ENCODE results near the gene CENPP.

Gene CENPP

DNA sequence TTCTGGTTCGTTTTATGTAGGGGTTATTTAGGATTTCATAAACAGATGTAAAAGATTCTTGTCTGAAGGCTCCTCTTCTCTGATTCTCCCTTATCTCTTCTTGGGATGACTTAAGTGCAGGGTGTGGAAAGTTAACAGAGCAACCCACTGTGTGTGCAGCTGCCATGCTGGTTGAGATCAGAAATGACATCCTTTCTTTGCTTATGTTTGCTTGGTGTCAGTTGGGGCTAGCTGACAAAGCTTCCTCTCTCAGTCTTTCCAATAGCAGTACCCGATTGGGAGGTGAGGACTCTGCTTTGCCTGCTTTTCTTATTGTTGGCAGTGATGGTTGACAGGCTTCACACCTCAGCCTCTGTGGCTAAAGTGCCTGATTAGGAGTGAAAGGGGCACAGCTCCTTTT, 52.1 kb downstream of the CENPP start:
- Histone ChIP-seq H3K4me2 (ENCODE audit: low read depth, low read length, poor library complexity, severe bottlenecking) (no peak overlapping the region), H3K9me3 (ENCODE audit: insufficient read depth, low read length) (no peaks in the 10 kb centered on the region), H2AFZ (ENCODE audit: low read depth, low read length, severe bottlenecking) (no peak overlapping the region), H3K4me3 (ENCODE audit: insufficient read depth, low read length, poor library complexity, severe bottlenecking) (no peak overlapping the region), H3K79me2 (ENCODE audit: insufficient read depth, low read length) (peaks cover 18% of the 10 kb centered on the region), H3K9ac (ENCODE audit: low read length) (no peak overlapping the region), H3K36me3 (ENCODE audit: low read length) (peaks cover 5% of the 10 kb centered on the region; the same call in 1 of the 2 replicates), H3F3A (ENCODE audit: insufficient read depth) (no peaks in the 10 kb centered on the region), H4K20me1 (ENCODE audit: low read depth, low read length) (no peaks in the 10 kb centered on the region), H3K27me3 (ENCODE audit: low read length) (no peaks in the 10 kb centered on the region), H3K9me2 (replicated peaks; ENCODE audit: insufficient read depth, low read length) (no peaks in the 10 kb centered on the region), H3K27ac (ENCODE audit: low read depth, low read length) (no peak overlapping the region)
- TF ChIP-seq, protein P1, sequence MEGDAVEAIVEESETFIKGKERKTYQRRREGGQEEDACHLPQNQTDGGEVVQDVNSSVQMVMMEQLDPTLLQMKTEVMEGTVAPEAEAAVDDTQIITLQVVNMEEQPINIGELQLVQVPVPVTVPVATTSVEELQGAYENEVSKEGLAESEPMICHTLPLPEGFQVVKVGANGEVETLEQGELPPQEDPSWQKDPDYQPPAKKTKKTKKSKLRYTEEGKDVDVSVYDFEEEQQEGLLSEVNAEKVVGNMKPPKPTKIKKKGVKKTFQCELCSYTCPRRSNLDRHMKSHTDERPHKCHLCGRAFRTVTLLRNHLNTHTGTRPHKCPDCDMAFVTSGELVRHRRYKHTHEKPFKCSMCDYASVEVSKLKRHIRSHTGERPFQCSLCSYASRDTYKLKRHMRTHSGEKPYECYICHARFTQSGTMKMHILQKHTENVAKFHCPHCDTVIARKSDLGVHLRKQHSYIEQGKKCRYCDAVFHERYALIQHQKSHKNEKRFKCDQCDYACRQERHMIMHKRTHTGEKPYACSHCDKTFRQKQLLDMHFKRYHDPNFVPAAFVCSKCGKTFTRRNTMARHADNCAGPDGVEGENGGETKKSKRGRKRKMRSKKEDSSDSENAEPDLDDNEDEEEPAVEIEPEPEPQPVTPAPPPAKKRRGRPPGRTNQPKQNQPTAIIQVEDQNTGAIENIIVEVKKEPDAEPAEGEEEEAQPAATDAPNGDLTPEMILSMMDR (IDR thresholded peaks at IDR 0.05; ENCODE audit: insufficient read depth, low read length, poor library complexity, severe bottlenecking) = no peak
- TF ChIP-seq EZH2phosphoT487 (conservative IDR thresholded peaks at IDR 0.05; ENCODE audit: low read length) = no peak

DNA sequence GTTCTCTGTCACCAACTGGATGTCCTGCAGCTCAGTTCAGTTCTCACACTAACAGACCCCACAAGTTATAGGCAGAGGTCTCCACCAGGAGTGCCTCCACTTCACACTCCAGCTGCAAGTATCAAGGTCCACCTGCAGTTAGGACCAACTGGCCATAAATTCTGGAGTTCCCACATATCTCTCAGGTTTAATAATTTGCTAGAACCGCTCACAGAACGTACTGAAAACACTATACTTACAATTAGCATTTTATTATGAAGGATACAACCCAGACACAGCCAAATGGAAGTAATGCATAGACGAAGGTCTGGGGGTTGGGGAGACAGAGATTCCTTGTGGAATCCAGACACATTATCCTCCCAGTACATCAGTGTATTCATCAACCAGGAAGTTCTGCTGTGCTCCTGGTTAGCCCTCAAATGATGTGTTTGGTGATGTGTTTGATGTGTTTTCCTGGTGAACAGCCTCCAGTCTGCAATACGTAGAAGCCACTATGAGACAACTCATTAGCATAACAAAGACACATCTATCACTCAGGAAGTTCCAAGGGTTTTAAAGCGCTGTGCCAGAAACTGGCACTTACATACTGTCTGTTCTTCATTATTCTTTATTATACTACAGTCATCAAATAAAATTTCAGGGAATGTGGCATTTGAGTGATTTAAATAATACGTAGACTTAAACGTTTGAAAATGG, 53.3 kb downstream of the CENPP start:
- H3K4me3 ChIP-seq (ENCODE audit: insufficient read depth, low read length, poor library complexity, severe bottlenecking) = no peak overlapping the region
- no peaks in the 10 kb centered on the region for H3K27me3 ChIP-seq (ENCODE audit: low read length)
- TF ChIP-seq, protein P1 (IDR thresholded peaks at IDR 0.05; ENCODE audit: insufficient read depth, low read length, poor library complexity, severe bottlenecking) = no peak
- TF ChIP-seq EZH2phosphoT487 (conservative IDR thresholded peaks at IDR 0.05; ENCODE audit: low read length) = no peak
- peaks cover 14% of the 10 kb centered on the region; the same call in 1 of the 2 replicates for H3K79me2 ChIP-seq (ENCODE audit: insufficient read depth, low read length)
- H3K9ac ChIP-seq (ENCODE audit: low read length) = no peak overlapping the region
- peaks cover 9% of the 10 kb centered on the region; the same call in 1 of the 2 replicates for H3K36me3 ChIP-seq (ENCODE audit: low read length)
- H3K4me2 ChIP-seq (ENCODE audit: low read depth, low read length, poor library complexity, severe bottlenecking) = no peak overlapping the region
- peaks cover 3% of the 10 kb centered on the region; the same call in 1 of the 2 replicates for H4K20me1 ChIP-seq (ENCODE audit: low read depth, low read length)
- no peaks in the 10 kb centered on the region for H3K9me3 ChIP-seq (ENCODE audit: insufficient read depth, low read length)
- H3K27ac ChIP-seq (ENCODE audit: low read depth, low read length) = no peak overlapping the region
- no peaks in the 10 kb centered on the region for H3F3A ChIP-seq (ENCODE audit: insufficient read depth)
- H2AFZ ChIP-seq (ENCODE audit: low read depth, low read length, severe bottlenecking) = no peak overlapping the region
- H3K9me2 ChIP-seq (replicated peaks; ENCODE audit: insufficient read depth, low read length) = no peaks in the 10 kb centered on the region

DNA sequence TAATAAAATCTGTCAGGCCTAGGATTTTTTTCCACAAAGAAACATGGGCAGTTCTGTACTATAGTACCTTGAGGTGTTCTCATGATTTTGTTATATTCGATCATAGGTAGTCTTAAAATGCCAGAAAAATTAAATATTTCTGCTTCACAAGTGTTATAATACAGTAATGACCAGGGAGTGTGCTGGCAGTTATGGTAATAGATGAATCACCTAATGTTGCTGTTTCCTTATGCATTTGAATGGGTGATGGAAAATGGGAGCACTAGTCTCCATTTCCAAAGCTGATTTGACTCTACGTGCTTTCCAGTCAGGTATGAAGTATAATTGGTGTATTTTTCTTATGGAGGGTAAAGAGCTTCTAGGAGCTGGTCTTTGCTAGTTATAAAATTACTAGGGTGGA, 54.9 kb downstream of the CENPP start:
- Histone ChIP-seq H3F3A (ENCODE audit: insufficient read depth) (no peaks in the 10 kb centered on the region), H3K36me3 (ENCODE audit: low read length) (peaks cover 4% of the 10 kb centered on the region; the same call in 1 of the 2 replicates), H3K4me3 (ENCODE audit: insufficient read depth, low read length, poor library complexity, severe bottlenecking) (no peak overlapping the region), H3K27ac (ENCODE audit: low read depth, low read length) (no peak overlapping the region), H3K79me2 (ENCODE audit: insufficient read depth, low read length) (0 out of 2 replicates have a peak, but pooled peaks cover under 1% of the 10 kb centered on the region), H3K9ac (ENCODE audit: low read length) (no peak overlapping the region), H3K9me3 (ENCODE audit: insufficient read depth, low read length) (no peaks in the 10 kb centered on the region), H3K4me2 (ENCODE audit: low read depth, low read length, poor library complexity, severe bottlenecking) (no peak overlapping the region), H2AFZ (ENCODE audit: low read depth, low read length, severe bottlenecking) (no peak overlapping the region), H3K27me3 (ENCODE audit: low read length) (no peaks in the 10 kb centered on the region), H3K9me2 (replicated peaks; ENCODE audit: insufficient read depth, low read length) (no peaks in the 10 kb centered on the region), H4K20me1 (ENCODE audit: low read depth, low read length) (peaks cover 3% of the 10 kb centered on the region; the same call in 1 of the 2 replicates)
- TF ChIP-seq, protein P1 (IDR thresholded peaks at IDR 0.05; ENCODE audit: insufficient read depth, low read length, poor library complexity, severe bottlenecking) = no peak
- TF ChIP-seq EZH2phosphoT487 (conservative IDR thresholded peaks at IDR 0.05; ENCODE audit: low read length) = no peak
